ENCODE measurements around the gene SHROOM2. TPM values are rescaled to one million over a fixed set of nuclear protein-coding genes. Genes with fewer than 3 reads are reported as not detected.

Gene SHROOM2
- total RNA-seq, 1 experiment from 2014 or later: 13.9 TPM

DNA sequence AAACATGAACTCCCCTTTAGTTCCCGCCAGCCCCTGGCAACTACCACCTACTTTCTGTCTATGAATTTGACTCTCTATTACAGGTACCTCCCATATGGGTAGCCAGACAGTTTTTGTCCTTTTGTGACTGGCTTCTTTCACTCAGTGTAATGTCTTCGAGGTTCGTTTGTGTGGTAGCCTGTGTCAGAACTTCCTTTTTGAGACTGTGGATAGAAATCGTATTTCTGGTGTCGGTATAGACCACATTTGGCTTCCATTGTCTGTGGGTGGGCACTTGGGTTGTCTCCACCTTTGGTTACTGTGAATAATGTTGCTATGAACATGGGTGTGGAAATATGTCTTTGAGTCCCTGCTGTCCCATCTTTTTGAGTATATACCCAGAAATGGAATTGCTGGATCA is 175.5 kb downstream of the SHROOM2 start:
- no peak overlapping the region for H3K27ac Mint-ChIP-seq
- H3K9me3 Mint-ChIP-seq: peaks cover 22 to 42% of the 10 kb centered on the region in 2 experiments
- H3K9ac ChIP-seq (ENCODE audit: extremely low read depth, insufficient read length, low read length): no peak overlapping the region
- H2BK5ac ChIP-seq (ENCODE audit: insufficient read length, low read length): no peak overlapping the region
- no CpG with 5 or more reads among the region's 5 CpGs for WGBS (ENCODE audit: extremely low coverage, insufficient read length, low lambda C conversion rate)
- DNase-seq: no peak
- no peak overlapping the region for H2BK120ac ChIP-seq (ENCODE audit: low read depth, low read length, poor library complexity, severe bottlenecking)
- H4K20me1 ChIP-seq (ENCODE audit: control insufficient read depth, insufficient read depth, insufficient read length): no peaks in the 10 kb centered on the region
- no peaks in the 10 kb centered on the region for H3K79me2 ChIP-seq (ENCODE audit: insufficient read depth, low read length)
- no peaks in the 10 kb centered on the region for H3K23me2 ChIP-seq (ENCODE audit: insufficient read length, low read depth, low read length, poor library complexity, severe bottlenecking)
- no peak overlapping the region for H3K14ac ChIP-seq (ENCODE audit: insufficient read depth, low read length)
- H3K4me1 Mint-ChIP-seq: no peaks in the 10 kb centered on the region
- TF ChIP-seq CTCF (conservative IDR thresholded peaks at IDR 0.05): no peak
- H3K56ac ChIP-seq (ENCODE audit: insufficient read length, low read depth, low read length): no peak overlapping the region
- H3K36me3 Mint-ChIP-seq (ENCODE audit: insufficient read depth in 1 of 3, low read depth in 3 of 3): peaks cover 5 to 10% (median 9%) of the 10 kb centered on the region in 3 experiments; a peak in 6 of 7 replicates
- H2AK5ac ChIP-seq (ENCODE audit: insufficient read length, low read length): no peak overlapping the region
- no peak overlapping the region for H2BK20ac ChIP-seq (ENCODE audit: low read depth, low read length, poor library complexity, severe bottlenecking)
- H3K79me1 ChIP-seq (ENCODE audit: insufficient read depth, low read depth, low read length, poor library complexity, severe bottlenecking): no peaks in the 10 kb centered on the region
- H3K4ac ChIP-seq (ENCODE audit: low read depth, low read length): no peak overlapping the region
- H3K4me2 ChIP-seq (ENCODE audit: insufficient read depth, insufficient read length, low read length): no peak overlapping the region
- no peak overlapping the region for H3T11ph ChIP-seq (ENCODE audit: low read length)
- no peaks in the 10 kb centered on the region; the same call in 1 of the 2 replicates for H3K27me3 Mint-ChIP-seq (ENCODE audit: low read depth)
- H2BK15ac ChIP-seq (ENCODE audit: low read depth, low read length): no peak overlapping the region
- no peak overlapping the region for H2AFZ ChIP-seq (ENCODE audit: low read length)
- H3K4me1 ChIP-seq (ENCODE audit: insufficient read depth, low read length): no peaks in the 10 kb centered on the region
- H3K4me3 Mint-ChIP-seq: no peak overlapping the region
- no peaks in the 10 kb centered on the region for H3K9me3 ChIP-seq (ENCODE audit: control insufficient read depth, low read depth, low read length)
- no peak overlapping the region for H2BK12ac ChIP-seq (ENCODE audit: insufficient read length, low read depth, low read length)
- no peak overlapping the region for H3K18ac ChIP-seq (ENCODE audit: insufficient read length, low read depth, low read length)
- no peaks in the 10 kb centered on the region for H3K27me3 ChIP-seq (ENCODE audit: insufficient read depth, low read length)
- H3K27ac ChIP-seq (ENCODE audit: insufficient read length, low read depth, low read length): no peak overlapping the region
- no peak overlapping the region for H4K5ac ChIP-seq (ENCODE audit: insufficient read length, low read depth, low read length)
- H4K8ac ChIP-seq (replicated peaks; ENCODE audit: insufficient read length, low read depth, low read length): no peak overlapping the region
- no peak overlapping the region for H4K91ac ChIP-seq (ENCODE audit: insufficient read length, low read depth, low read length)
- no peak overlapping the region for H3K23ac ChIP-seq (ENCODE audit: insufficient read length, low read depth, low read length)
